ENCODE results near the gene HEPHL1.
"Not testable (repeated sequence)": the region's sequence is repeated elsewhere in the genome, so short reads cannot be mapped to it uniquely, and the experiment has no call there.

Gene HEPHL1

GRCh38 chr11:94084164-94084563, 63.0 kb downstream of the HEPHL1 start:
- no peak for DNase-seq (ENCODE audit: low read depth)

- DNase-seq (ENCODE audit: low read depth): no peak
These were observed 67.8 kb downstream of the HEPHL1 start for GRCh38 chr11:94088906-94089305.

GRCh38 chr11:94089341-94089740, 68.2 kb downstream of the HEPHL1 start:
- DNase-seq (ENCODE audit: low read depth): no peak

GRCh38 chr11:94090401-94090800, 69.2 kb downstream of the HEPHL1 start:
- no peak for DNase-seq (ENCODE audit: low read depth)

- no peak for DNase-seq (ENCODE audit: low read depth)
These were observed 69.9 kb downstream of the HEPHL1 start for GRCh38 chr11:94091091-94091490.

GRCh38 chr11:94100253-94100652, 79.1 kb downstream of the HEPHL1 start:
- DNase-seq (ENCODE audit: low read depth): no peak

- no peak for DNase-seq (ENCODE audit: low read depth)
These were observed 82.3 kb downstream of the HEPHL1 start for GRCh38 chr11:94103471-94103870.

GRCh38 chr11:94104734-94105133, 83.6 kb downstream of the HEPHL1 start:
- DNase-seq (ENCODE audit: low read depth): no peak

GRCh38 chr11:94106716-94107115, 85.6 kb downstream of the HEPHL1 start:
- no peak for DNase-seq (ENCODE audit: low read depth)

- DNase-seq (ENCODE audit: low read depth): no peak
These were observed 86.2 kb downstream of the HEPHL1 start for GRCh38 chr11:94107363-94107762.

GRCh38 chr11:94111241-94111640, 90.1 kb downstream of the HEPHL1 start:
- no peak for DNase-seq (ENCODE audit: low read depth)

- no peak for DNase-seq (ENCODE audit: low read depth)
These were observed 90.5 kb downstream of the HEPHL1 start for GRCh38 chr11:94111660-94112059.

GRCh38 chr11:94112206-94112953, 91.2 kb downstream of the HEPHL1 start:
- no peak for DNase-seq (ENCODE audit: low read depth)

GRCh38 chr11:94117197-94117574, 96.0 kb downstream of the HEPHL1 start:
- DNase-seq (ENCODE audit: low read depth): no peak

- no peak for DNase-seq (ENCODE audit: low read depth)
These were observed 96.7 kb downstream of the HEPHL1 start for GRCh38 chr11:94117871-94118270.

- DNase-seq (ENCODE audit: low read depth): not testable (repeated sequence)
These were observed 98.5 kb downstream of the HEPHL1 start for GRCh38 chr11:94119676-94120075.

- DNase-seq (ENCODE audit: low read depth): not testable (repeated sequence)
These were observed 99.4 kb downstream of the HEPHL1 start for GRCh38 chr11:94120516-94120915.

GRCh38 chr11:94120946-94121345, 99.8 kb downstream of the HEPHL1 start:
- no peak for DNase-seq (ENCODE audit: low read depth)

- DNase-seq (ENCODE audit: low read depth): no peak
These were observed 104.4 kb downstream of the HEPHL1 start for GRCh38 chr11:94125407-94126115.

GRCh38 chr11:94127638-94128037, 106.5 kb downstream of the HEPHL1 start:
- DNase-seq (ENCODE audit: low read depth): no peak

GRCh38 chr11:94128291-94128745, 107.2 kb downstream of the HEPHL1 start:
- no peak for DNase-seq (ENCODE audit: low read depth)

- no peak for DNase-seq (ENCODE audit: low read depth)
These were observed 107.8 kb downstream of the HEPHL1 start, which contains the start of gene PANX1 for GRCh38 chr11:94128746-94129511. TSS of gene PANX1 (plus strand) at chr11:94128841. CDS start at chr11:94129313, 472 bp downstream.

Measured in fibroblast of the conjunctiva (primary cell).